ENCODE measurements around the gene BRD7. TPM values are rescaled to one million over a fixed set of nuclear protein-coding genes. Genes with fewer than 3 reads are reported as not detected.

BRD7 gene
- total and polyA plus RNA-seq, 2 of the 13 experiments (the other 11 are each of a cell fraction or from before 2014, with no cell fraction given) = 82.3 to 149 TPM

GRCh38 chr16:50297301-50298074 lies 71.3 kb downstream of the BRD7 start (continued):
- no peak for TF ChIP-seq ZNF281 (CRISPR knock-in tag; IDR thresholded peaks at IDR 0.05; ENCODE audit: borderline replicate concordance)
- TF ChIP-seq HNF1A (IDR thresholded peaks at IDR 0.05; ENCODE audit: low read depth) = no peak
- TF ChIP-seq HNF1A (CRISPR knock-in tag; IDR thresholded peaks at IDR 0.05; ENCODE audit: borderline replicate concordance) = peak; percentile 47; the same call in 1 of the 2 replicates
- no peak for TF ChIP-seq ZNF775 (CRISPR knock-in tag; IDR thresholded peaks at IDR 0.05; ENCODE audit: borderline replicate concordance)
- TF ChIP-seq IRF1 (CRISPR knock-in tag; IDR thresholded peaks at IDR 0.05; ENCODE audit: low read depth) = no peak
- TF ChIP-seq ZBTB26 (CRISPR knock-in tag; IDR thresholded peaks at IDR 0.05; ENCODE audit: borderline replicate concordance) = no peak
- TF ChIP-seq MLLT10 (CRISPR knock-in tag; IDR thresholded peaks at IDR 0.05) = no peak
- peak; percentile 25; the same call in 1 of the 2 replicates for TF ChIP-seq GABPB1 (CRISPR knock-in tag; IDR thresholded peaks at IDR 0.05)
- no peak; the same call in 1 of the 2 replicates for TF ChIP-seq THAP9 (CRISPR knock-in tag; IDR thresholded peaks at IDR 0.05; ENCODE audit: borderline replicate concordance)
- TF ChIP-seq ZNF788 (CRISPR knock-in tag; IDR thresholded peaks at IDR 0.05; ENCODE audit: borderline replicate concordance) = peak; percentile 86; the same call in 1 of the 2 replicates
- no peak for TF ChIP-seq U2AF1 (optimal IDR thresholded peaks at IDR 0.05; ENCODE audit: low read depth, low read length)
- TF ChIP-seq ZNF264 (CRISPR knock-in tag; IDR thresholded peaks at IDR 0.05) = no peak
- TF ChIP-seq KDM5A (IDR thresholded peaks at IDR 0.05; ENCODE audit: borderline replicate concordance, low read length) = no peak
- TF ChIP-seq SRF (IDR thresholded peaks at IDR 0.05; ENCODE audit: low read depth, low read length) = no peak
- no peak for TF ChIP-seq RORA (CRISPR knock-in tag; IDR thresholded peaks at IDR 0.05)

All from HepG2 (cell line).